ENCODE data around the gene RPS14.

RPS14 gene

GRCh38 chr5:150400316-150401075 is 49.0 kb downstream of the RPS14 start:
- DNase-seq (ENCODE audit: low read depth) = no peak

GRCh38 chr5:150399524-150400211 is 49.9 kb downstream of the RPS14 start:
- DNase-seq (ENCODE audit: low read depth) = no peak

GRCh38 chr5:150398722-150399523 is 50.6 kb downstream of the RPS14 start:
- no peak for DNase-seq (ENCODE audit: low read depth)

- no peak for DNase-seq (ENCODE audit: low read depth)
Measured at GRCh38 chr5:150397782-150398721, 51.5 kb downstream of the RPS14 start.

GRCh38 chr5:150397146-150397781 is 52.3 kb downstream of the RPS14 start:
- no peak for DNase-seq (ENCODE audit: low read depth)

GRCh38 chr5:150396267-150396666 is 53.3 kb downstream of the RPS14 start:
- DNase-seq (ENCODE audit: low read depth) = no peak

- DNase-seq (ENCODE audit: low read depth) = no peak
Measured at GRCh38 chr5:150395688-150395975, 53.9 kb downstream of the RPS14 start.

- no peak for DNase-seq (ENCODE audit: low read depth)
Measured at GRCh38 chr5:150394912-150395687, 54.4 kb downstream of the RPS14 start.

- DNase-seq (ENCODE audit: low read depth) = no peak
Measured at GRCh38 chr5:150394131-150394530, 55.4 kb downstream of the RPS14 start.

- no peak for DNase-seq (ENCODE audit: low read depth)
Measured at GRCh38 chr5:150393096-150393645, 56.4 kb downstream of the RPS14 start.

GRCh38 chr5:150392680-150393079 is 56.9 kb downstream of the RPS14 start:
- DNase-seq (ENCODE audit: low read depth) = no peak
